Hepatocyte (in vitro differentiated cells): ENCODE results near the gene MAGI3. TPM values are rescaled to one million over a fixed set of nuclear protein-coding genes. Genes with fewer than 3 reads are reported as not detected.

Experiments
- DNase-seq: peaks from one replicate; pipeline ENCODE4 v3.0.0-alpha.2; 2016; ENCODE audit warnings: low spot score
- H2AFZ ChIP-seq: fragments of 200-600 bp; sonication (generic); 2 replicates; pipeline ENCODE4 v1.6.0; 2016; ENCODE audit warnings: antibody characterized with exemption, mild to moderate bottlenecking
- H3K27ac ChIP-seq: fragments of 200-600 bp; sonication (generic); 2 replicates; pipeline ENCODE4 v1.5.1; 2016; ENCODE audit warnings: mild to moderate bottlenecking
- H3K27me3 ChIP-seq: fragments of 200-600 bp; sonication (generic); 2 replicates; pipeline ENCODE4 v1.6.1; 2016
- H3K36me3 ChIP-seq: fragments of 200-600 bp; sonication (generic); replicated peaks from 2 replicates; pipeline ENCODE4 v1.5.1; 2016; ENCODE audit warnings: low read depth; ENCODE audit not compliant: insufficient read depth
- H3K4me1 ChIP-seq: fragments of 200-600 bp; sonication (generic); 2 replicates; pipeline ENCODE4 v1.5.1; 2016; ENCODE audit warnings: mild to moderate bottlenecking, moderate library complexity; ENCODE audit not compliant: insufficient read depth
- H3K4me2 ChIP-seq: fragments of 200-600 bp; sonication (generic); 2 replicates; pipeline ENCODE4 v1.6.0; 2016
- H3K4me3 ChIP-seq: fragments of 200-600 bp; sonication (generic); 2 replicates; pipeline ENCODE4 v1.5.1; 2016; ENCODE audit warnings: mild to moderate bottlenecking
- H3K79me2 ChIP-seq: fragments of 200-600 bp; sonication (generic); 2 replicates; pipeline ENCODE4 v1.6.0; 2017; ENCODE audit warnings: mild to moderate bottlenecking
- H3K9me2 ChIP-seq: fragments of 200-600 bp; sonication (generic); replicated peaks from 2 replicates; pipeline ENCODE4 v1.6.0; 2017; ENCODE audit warnings: mild to moderate bottlenecking; ENCODE audit not compliant: insufficient read depth
- H3K9me3 ChIP-seq: fragments of 200-600 bp; sonication (generic); 2 replicates; pipeline ENCODE4 v1.5.1; 2016; ENCODE audit warnings: low read depth, mild to moderate bottlenecking
- H4K20me1 ChIP-seq: fragments of 200-600 bp; sonication (generic); 2 replicates; pipeline ENCODE4 v1.6.0; 2016; ENCODE audit warnings: mild to moderate bottlenecking; ENCODE audit not compliant: insufficient read depth, poor library complexity, severe bottlenecking
- CTCF ChIP-seq: fragments of 200-600 bp; sonication (generic); IDR thresholded peaks from 2 replicates; pipeline ENCODE4 v1.5.1; 2016; ENCODE audit warnings: antibody characterized with exemption, mild to moderate bottlenecking; ENCODE audit not compliant: poor library complexity
- EZH2 ChIP-seq: fragments of 200-600 bp; sonication (generic); IDR thresholded peaks from 2 replicates; pipeline ENCODE4 v1.6.1; 2016; ENCODE audit warnings: antibody characterized with exemption, mild to moderate bottlenecking, borderline replicate concordance
- EZH2phosphoT487 ChIP-seq: fragments of 200-600 bp; sonication (generic); IDR thresholded peaks from one replicate; pipeline ENCODE4 v1.6.1; 2018; ENCODE audit warnings: antibody characterized with exemption, mild to moderate bottlenecking, low read depth, moderate library complexity; ENCODE audit not compliant: unreplicated experiment, severe bottlenecking
- WGBS: methylation state at CpG from one replicate; pipeline ENCODE4 v1.1.6; 2016; ENCODE audit warnings: low lambda C conversion rate; ENCODE audit errors: missing lambda C conversion rate; 5-methylcytosine and 5-hydroxymethylcytosine counted together
- polyA plus RNA-seq: library from polyadenylated mRNA; unstranded; fragments of >200 nt; fragmentation: Nextera tagmentation; extraction: Ambion mirVana; gene quantifications from 2 replicates; pipeline ENCODE4 v1.2.1, GENCODE V29; 2016
- total RNA-seq: library from RNA; depleted of rRNA; stranded (reverse); fragments of >200 nt; gene quantifications from 2 replicates; pipeline ENCODE4 v1.2.3, GENCODE V29; 2014

MAGI3 gene
- total and polyA plus RNA-seq, 2 experiments from 2014 or later = 15.9 to 22.4 TPM

GRCh38 chr1:113396102-113396501 is 5.8 kb downstream of the MAGI3 start:
- Histone ChIP-seq H3K4me2 (no peak overlapping the region), H3K4me3 (no peak overlapping the region), H2AFZ (no peak overlapping the region), H3K9me2 (no peaks in the 10 kb centered on the region), H3K36me3 (no peaks in the 10 kb centered on the region), H3K79me2 (peaks cover 98% of the 10 kb centered on the region), H3K9me3 (no peaks in the 10 kb centered on the region), H3K4me1 (peaks cover 16% of the 10 kb centered on the region), H4K20me1 (peaks cover 23% of the 10 kb centered on the region), H3K27ac (no peak overlapping the region), H3K27me3 (no peaks in the 10 kb centered on the region)
- no peak for DNase-seq
- 94% methylated on average over 2 of the region's 2 CpGs for WGBS
- TF ChIP-seq EZH2phosphoT487 = no peak
- no peak for TF ChIP-seq CTCF

DNA sequence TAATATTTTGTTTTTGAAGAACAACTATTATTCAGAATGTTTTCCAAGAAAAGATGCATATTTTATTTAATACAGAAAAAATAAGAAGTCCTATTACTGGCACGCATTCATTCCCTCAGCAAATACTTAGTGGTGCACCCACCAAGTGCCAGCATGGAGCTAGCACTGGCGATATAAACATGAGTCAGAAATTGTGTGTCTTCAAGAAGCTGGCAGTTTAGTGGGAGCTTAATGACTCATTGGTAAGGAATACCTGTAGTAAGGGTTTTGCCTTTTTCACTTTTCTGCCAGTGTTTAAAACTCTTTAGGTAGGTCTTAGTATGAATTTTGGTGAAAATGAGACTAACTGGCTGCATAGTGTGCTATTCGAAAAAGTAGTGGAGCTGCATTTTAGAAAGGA is 6.3 kb downstream of the MAGI3 start:
- Histone ChIP-seq H3K79me2 (peaks cover 98% of the 10 kb centered on the region), H3K27ac (no peak overlapping the region)

GRCh38 chr1:113399062-113399583 is 8.8 kb downstream of the MAGI3 start:
- WGBS = 94% methylated on average over 5 of the region's 5 CpGs
- H3K27ac ChIP-seq = no peak overlapping the region
- peaks cover 16% of the 10 kb centered on the region for H4K20me1 ChIP-seq
- peaks cover 6% of the 10 kb centered on the region for H3K4me1 ChIP-seq
- no peak overlapping the region for H3K4me3 ChIP-seq
- H3K79me2 ChIP-seq = peaks cover 98% of the 10 kb centered on the region
- H3K4me2 ChIP-seq = no peak overlapping the region
- no peaks in the 10 kb centered on the region for H3K9me3 ChIP-seq
- H3K27me3 ChIP-seq = no peaks in the 10 kb centered on the region
- TF ChIP-seq CTCF = no peak
- DNase-seq = no peak
- H2AFZ ChIP-seq = no peak overlapping the region
- no peaks in the 10 kb centered on the region for H3K36me3 ChIP-seq
- no peaks in the 10 kb centered on the region for H3K9me2 ChIP-seq

More for the DNA sequence above, 6.3 kb downstream of the MAGI3 start:
- Histone ChIP-seq H3K36me3 (no peaks in the 10 kb centered on the region), H3K4me3 (no peak overlapping the region), H3K4me1 (peaks cover 16% of the 10 kb centered on the region), H3K9me3 (no peaks in the 10 kb centered on the region), H3K9me2 (no peaks in the 10 kb centered on the region), H4K20me1 (peaks cover 23% of the 10 kb centered on the region), H3K27me3 (no peaks in the 10 kb centered on the region), H3K4me2 (peak overlapping the region; percentile 22), H2AFZ (no peak overlapping the region)
- peak; percentile 56 for DNase-seq
- WGBS = 89% methylated on average over 3 of the region's 3 CpGs
- TF ChIP-seq CTCF = no peak
- no peak for TF ChIP-seq EZH2phosphoT487
- no peak for TF ChIP-seq EZH2

- no peak for DNase-seq
- Histone ChIP-seq H3K27me3 (no peaks in the 10 kb centered on the region), H3K4me2 (no peak overlapping the region), H3K4me3 (no peak overlapping the region), H3K9me2 (no peaks in the 10 kb centered on the region), H3K4me1 (peaks cover 6% of the 10 kb centered on the region), H3K36me3 (no peaks in the 10 kb centered on the region), H3K9me3 (no peaks in the 10 kb centered on the region), H3K79me2 (peaks cover 92% of the 10 kb centered on the region), H3K27ac (no peak overlapping the region), H2AFZ (no peak overlapping the region), H4K20me1 (peaks cover 16% of the 10 kb centered on the region)
- no peak for TF ChIP-seq EZH2
- no peak for TF ChIP-seq CTCF
- TF ChIP-seq EZH2phosphoT487 = no peak
- WGBS = 72% methylated on average over 4 of the region's 4 CpGs
Observed at GRCh38 chr1:113401067-113401466, 10.8 kb downstream of the MAGI3 start.
